OCI-M1 (cell line): ENCODE measurements around the gene XYLB.
A peak's percentile ranks its signal among the peaks of the same experiment; 100 is the strongest.

Source experiments
- DNase-seq: peaks from one replicate; lab custom pipeline; 2025; lab: John Stamatoyannopoulos, UW

The XYLB gene

DNA sequence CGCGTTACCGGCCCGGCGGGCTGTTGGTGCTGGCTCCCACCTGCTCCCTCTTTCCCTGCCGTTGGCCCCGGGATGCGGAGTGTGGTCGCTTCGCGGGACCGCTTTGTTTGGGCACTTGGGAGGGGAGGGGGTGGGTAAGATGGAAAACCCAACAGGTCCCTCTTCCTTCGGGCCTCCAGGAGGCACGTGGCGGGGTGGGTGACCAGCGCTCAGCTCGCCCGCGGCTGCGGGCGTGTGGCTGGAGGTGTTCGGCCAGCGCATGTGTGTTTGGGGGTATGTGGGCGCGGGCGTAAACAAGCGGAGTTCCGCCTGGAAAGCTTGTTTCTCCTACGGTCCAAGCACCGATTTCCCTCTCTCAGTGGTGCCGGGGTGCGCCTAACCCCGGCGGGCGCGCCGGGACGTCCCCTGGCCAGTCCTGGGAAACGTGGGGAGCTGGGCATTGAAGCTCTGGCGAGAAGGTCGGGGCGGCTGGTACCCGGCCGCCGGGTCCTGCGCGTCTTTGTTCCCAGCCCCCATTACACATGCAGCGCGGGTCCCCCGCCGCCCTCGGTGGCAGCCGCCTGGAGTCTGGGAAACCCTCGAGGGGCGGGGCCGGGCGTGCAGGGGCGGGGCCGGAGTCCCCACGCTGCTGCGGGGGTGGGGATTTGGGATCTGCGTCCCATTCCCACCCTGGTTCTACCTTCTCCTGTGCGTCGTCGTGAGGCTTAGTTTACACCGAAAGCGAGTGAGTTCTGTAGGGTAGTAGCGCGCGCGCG lies 108.5 kb downstream of the XYLB start:
- DNase-seq, result peak; percentile 69

DNA sequence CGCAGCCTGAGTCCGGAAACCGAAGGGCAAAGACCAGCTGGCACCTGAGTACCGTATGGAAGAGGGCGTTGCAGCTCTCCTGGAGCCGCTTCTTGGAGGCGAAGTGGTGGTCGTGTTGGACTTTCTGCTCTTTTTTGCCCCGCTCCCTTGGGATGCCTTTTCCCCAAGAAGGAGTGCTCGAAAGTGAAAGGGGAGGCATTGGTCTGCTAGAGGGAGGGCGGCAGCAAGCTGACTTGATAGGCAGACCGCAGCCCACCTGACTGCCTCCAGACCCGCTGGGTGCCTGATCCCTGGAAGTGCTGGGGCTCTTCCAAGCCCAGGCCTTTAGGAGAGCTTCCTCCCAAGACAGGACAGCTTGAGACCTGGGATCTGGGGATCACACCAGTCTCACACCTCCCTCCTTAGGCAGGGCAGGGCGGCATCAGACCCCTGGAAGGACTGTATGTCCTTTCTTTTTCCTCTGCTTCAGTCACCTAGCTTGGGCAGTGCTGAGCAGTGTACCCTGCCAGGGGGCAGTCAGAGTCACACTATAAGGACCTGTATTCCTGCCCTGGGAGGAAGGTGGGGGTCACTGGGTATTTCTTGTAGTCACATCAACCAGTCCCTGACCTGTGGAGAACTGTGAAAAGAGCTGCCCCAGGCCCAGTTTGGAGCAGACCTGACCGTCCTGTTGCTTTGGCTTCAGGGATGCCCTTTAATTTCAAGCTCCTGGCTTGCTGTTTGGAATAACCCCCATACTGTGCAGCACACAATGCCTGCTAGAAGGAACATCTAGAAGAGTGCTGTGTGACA lies 109.2 kb downstream of the XYLB start:
- DNase-seq, result peak; percentile 69

DNA sequence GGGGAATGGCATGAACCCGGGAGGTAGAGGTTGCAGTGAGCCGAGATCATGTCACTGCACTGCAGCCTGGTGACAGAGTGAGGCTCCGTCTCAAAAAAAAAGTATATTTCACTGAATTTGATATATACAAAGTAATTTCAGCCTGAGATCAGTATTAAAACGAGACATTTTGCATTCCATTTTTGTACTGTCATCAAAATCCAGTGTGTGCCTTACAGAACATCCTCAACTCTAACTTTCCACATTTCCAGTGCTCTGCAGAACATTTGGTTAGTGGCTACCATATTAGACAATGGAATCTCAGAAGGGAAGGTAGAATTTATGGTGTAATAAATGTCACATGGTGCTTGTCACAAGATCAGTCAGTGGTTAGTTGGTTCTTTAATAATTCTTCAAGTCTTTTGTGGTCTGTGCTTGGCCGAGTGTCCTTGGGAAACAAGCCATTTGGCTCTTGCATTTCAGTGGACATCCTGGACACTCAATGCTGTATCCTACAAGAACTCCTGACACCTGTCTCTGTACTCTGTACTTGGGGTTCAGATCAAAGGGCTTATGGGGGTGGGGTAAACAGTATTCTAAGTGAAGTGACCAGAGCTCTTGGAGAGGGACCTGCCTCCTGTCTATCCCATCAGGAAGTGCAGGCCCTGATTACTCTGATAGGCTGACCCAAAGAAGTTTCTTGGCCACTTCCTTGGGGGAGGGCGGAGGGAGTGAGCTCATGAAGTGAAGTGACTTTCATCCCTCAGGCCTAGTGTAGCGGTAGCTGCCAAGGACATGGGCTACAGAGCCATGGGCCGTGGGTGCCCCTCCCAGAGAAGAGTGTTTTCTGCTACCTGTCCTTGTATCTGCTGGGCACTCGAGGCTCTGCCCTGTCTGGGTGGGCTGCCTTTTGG lies 110.8 kb downstream of the XYLB start:
- DNase-seq, result peak; percentile 17

DNA sequence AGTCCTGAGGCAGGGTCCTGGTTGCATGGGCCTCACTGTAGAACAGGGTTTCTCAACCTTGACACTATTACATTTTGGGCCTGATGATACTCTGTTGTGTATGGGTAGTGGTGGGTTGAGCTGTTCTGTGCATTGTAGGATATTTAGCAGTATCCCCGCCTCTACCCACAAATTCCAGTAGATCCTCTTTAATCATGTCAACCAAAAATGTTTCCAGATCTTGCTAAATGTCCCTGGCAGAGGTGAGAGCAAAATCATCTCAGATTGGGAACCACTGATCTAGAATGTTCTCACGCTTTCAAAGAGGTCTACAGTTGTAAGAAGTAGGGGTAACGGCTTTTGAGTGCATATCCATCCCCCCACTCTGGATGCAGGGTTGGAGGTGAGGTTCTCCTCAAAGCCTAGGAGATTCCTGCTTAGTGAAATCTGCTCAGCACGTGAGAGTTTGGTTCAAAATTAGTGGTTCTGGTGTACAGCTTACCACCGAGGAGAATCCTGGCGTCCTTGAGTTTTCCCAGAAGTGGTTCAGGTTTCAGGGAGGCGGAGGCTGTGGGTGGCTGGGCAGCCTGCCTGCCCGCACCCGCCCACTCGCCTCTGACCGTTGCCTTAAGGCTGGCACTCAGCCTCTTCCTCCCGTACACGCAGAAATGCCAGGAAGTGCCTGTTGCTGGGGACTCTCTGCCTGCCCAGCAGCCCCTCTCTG lies 112.4 kb downstream of the XYLB start:
- DNase-seq, result no peak

- DNase-seq, result no peak
Observed at GRCh38 chr3:38459499-38460048, 113.0 kb downstream of the XYLB start.

DNA sequence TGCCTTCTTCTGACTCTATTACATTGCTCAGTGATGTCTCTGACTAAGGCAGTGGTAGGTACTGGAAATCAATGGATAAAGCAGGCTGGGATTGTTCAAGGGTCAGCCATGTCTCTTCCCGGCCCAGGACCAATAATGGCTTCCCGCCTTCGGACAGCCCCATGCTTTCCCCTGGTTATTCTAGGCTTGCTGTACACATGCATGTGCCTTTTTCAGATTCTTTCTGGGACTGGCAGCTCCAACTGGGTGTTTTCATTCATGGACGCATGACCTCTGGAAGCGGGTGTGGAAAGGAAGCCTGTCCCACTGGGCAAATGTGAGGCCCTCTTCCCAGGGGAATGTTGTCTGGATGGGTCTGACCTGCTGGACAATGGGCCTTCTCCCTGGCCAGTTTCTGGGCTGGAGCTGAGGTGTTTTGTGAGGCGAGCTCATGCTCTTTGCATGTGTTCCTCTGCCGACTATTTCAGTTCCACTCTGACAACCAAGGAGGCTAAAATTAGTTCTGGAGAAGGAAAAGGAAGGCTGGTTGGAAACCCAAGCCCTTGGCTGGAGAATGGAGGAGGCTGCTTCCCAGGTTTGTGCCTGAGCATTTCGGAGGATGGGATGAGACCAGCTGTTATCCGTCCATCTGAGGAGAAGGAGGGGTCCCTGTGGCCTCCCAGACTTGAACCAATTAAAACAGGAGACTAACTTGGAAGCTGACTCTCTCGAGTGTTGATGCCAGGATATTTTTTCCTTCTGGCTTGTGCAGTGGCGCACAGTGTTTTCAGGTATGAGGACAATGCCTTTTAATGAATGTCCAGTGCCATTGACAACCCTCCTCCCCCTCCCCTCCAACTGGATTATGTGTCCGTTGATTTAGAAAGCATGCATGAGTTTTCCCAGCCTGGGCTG lies 114.0 kb downstream of the XYLB start:
- DNase-seq, result no peak
